ENCODE measurements around the gene WBP11. TPM values are rescaled to one million over a fixed set of nuclear protein-coding genes. Genes with fewer than 3 reads are reported as not detected.

Gene WBP11
- total and polyA plus RNA-seq, 2 of the 13 experiments (the other 11 are each of a cell fraction or from before 2014, with no cell fraction given) = 7.6 to 31.0 TPM

GRCh38 chr12:14770496-14771461 lies 32.5 kb downstream of the WBP11 start (continued):
- peak; percentile 53 for TF ChIP-seq NCOA2 (CRISPR knock-in tag; IDR thresholded peaks at IDR 0.05)
- TF ChIP-seq ZNF318 (CRISPR knock-in tag; IDR thresholded peaks at IDR 0.05) = no peak
- TF ChIP-seq, protein P1, sequence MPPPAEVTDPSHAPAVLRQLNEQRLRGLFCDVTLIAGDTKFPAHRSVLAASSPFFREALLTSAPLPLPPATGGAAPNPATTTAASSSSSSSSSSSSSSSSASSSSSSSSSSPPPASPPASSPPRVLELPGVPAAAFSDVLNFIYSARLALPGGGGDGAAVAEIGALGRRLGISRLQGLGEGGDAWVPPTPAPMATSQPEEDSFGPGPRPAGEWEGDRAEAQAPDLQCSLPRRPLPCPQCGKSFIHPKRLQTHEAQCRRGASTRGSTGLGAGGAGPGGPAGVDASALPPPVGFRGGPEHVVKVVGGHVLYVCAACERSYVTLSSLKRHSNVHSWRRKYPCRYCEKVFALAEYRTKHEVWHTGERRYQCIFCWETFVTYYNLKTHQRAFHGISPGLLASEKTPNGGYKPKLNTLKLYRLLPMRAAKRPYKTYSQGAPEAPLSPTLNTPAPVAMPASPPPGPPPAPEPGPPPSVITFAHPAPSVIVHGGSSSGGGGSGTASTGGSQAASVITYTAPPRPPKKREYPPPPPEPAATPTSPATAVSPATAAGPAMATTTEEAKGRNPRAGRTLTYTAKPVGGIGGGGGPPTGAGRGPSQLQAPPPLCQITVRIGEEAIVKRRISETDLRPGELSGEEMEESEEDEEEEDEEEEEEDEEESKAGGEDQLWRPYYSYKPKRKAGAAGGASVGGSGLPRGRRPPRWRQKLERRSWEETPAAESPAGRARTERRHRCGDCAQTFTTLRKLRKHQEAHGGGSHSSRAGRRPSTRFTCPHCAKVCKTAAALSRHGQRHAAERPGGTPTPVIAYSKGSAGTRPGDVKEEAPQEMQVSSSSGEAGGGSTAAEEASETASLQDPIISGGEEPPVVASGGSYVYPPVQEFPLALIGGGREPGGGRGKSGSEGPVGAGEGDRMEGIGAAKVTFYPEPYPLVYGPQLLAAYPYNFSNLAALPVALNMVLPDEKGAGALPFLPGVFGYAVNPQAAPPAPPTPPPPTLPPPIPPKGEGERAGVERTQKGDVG (CRISPR knock-in tag; IDR thresholded peaks at IDR 0.05; ENCODE audit: borderline replicate concordance) = no peak
- TF ChIP-seq, protein P2, sequence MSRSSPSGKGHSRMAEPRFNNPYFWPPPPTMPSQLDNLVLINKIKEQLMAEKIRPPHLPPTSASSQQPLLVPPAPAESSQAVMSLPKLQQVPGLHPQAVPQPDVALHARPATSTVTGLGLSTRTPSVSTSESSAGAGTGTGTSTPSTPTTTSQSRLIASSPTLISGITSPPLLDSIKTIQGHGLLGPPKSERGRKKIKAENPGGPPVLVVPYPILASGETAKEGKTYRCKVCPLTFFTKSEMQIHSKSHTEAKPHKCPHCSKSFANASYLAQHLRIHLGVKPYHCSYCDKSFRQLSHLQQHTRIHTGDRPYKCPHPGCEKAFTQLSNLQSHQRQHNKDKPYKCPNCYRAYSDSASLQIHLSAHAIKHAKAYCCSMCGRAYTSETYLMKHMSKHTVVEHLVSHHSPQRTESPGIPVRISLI (CRISPR knock-in tag; IDR thresholded peaks at IDR 0.05; ENCODE audit: borderline replicate concordance) = no peak
- TF ChIP-seq TFDP2 (CRISPR knock-in tag; IDR thresholded peaks at IDR 0.05) = peak; percentile 31; the same call in 1 of the 2 replicates
- peak; percentile 62; the same call in 1 of the 2 replicates for TF ChIP-seq DMAP1 (CRISPR knock-in tag; IDR thresholded peaks at IDR 0.05)
- peak; percentile 80; the same call in 1 of the 2 replicates for TF ChIP-seq NR0B2 (CRISPR knock-in tag; IDR thresholded peaks at IDR 0.05)
- TF ChIP-seq MXD4 (CRISPR knock-in tag; IDR thresholded peaks at IDR 0.05) = peak; percentile 43
